Endothelial cell of umbilical vein (primary cell): ENCODE data around the gene RTKN2. TPM values are rescaled to one million over a fixed set of nuclear protein-coding genes. Genes with fewer than 3 reads are reported as not detected.

Source experiments
- BruUV-seq: library from RNA; stranded (reverse); fragments of 400-500 nt; replicated peaks from 2 replicates; lab custom pipeline; 2021; lab: Mats Ljungman, UMichigan
- CTCF ChIA-PET: fragments of 300-600, 350-600 bp; sonication (Branson Sonifier 250); formaldehyde crosslinking; loops from one replicate; lab custom pipeline; 2021; ENCODE audit warnings: antibody characterized with exemption, inconsistent platforms; lab: Charles Lee
- POLR2A ChIA-PET: fragments of 300-600, 350-600 bp; sonication (Branson Sonifier 250); formaldehyde crosslinking; loops from one replicate; lab custom pipeline; 2021; ENCODE audit warnings: antibody characterized with exemption, inconsistent platforms; lab: Charles Lee
- DNase-seq: peaks from one replicate; pipeline ENCODE4 v3.0.0-alpha.2; 2011; ENCODE audit warnings: low read depth, low spot score
- FAIRE-seq: peaks from 2 replicates; lab custom pipeline; 2011; peaks lifted over from hg19 to GRCh38; lab: Jason Lieb, UNC
- H2AFZ ChIP-seq: 2 replicates; pipeline ENCODE4 v1.6.0; 2012; ENCODE audit warnings: low read depth, low read length, control low read depth, inconsistent platforms
- H3K27ac ChIP-seq: 2 replicates; pipeline ENCODE4 v1.5.1; 2011; ENCODE audit warnings: low read depth, mild to moderate bottlenecking, control low read depth, low read length, moderate library complexity; ENCODE audit not compliant: insufficient read depth
- H3K27me3 ChIP-seq, 2 experiments: 2 replicates each; pipeline versions ENCODE4 v1.6.0 to v1.6.1; 2011; ENCODE audit warnings: low read length in 2 of 2, mixed read lengths in 1 of 2; ENCODE audit not compliant: control insufficient read depth in 2 of 2, insufficient read depth in 2 of 2
- H3K36me3 ChIP-seq, 2 experiments: 2 replicates in 1 of 2; 3 replicates in 1 of 2; pipeline ENCODE4 v1.5.1; 2011; ENCODE audit warnings: low read length in 2 of 2, mild to moderate bottlenecking in 1 of 2, moderate library complexity in 1 of 2; ENCODE audit not compliant: control insufficient read depth in 2 of 2, insufficient read depth in 2 of 2; ENCODE audit errors: extremely low read depth in 1 of 2
- H3K4me1 ChIP-seq: 3 replicates; pipeline ENCODE4 v1.5.1; 2011; ENCODE audit warnings: mild to moderate bottlenecking, low read length; ENCODE audit not compliant: control insufficient read depth, insufficient read depth; ENCODE audit errors: extremely low read depth
- H3K4me2 ChIP-seq: 2 replicates; pipeline ENCODE4 v1.6.1; 2011; ENCODE audit warnings: low read length, control low read depth, mixed read lengths; ENCODE audit not compliant: insufficient read depth
- H3K4me3 ChIP-seq, 3 experiments: fragments of 200-600 bp in 1 of 3; sonication (generic), shearing (Covaris generic) in 1 of 3; replicated peaks in 1 of 3; 2 replicates each; pipeline ENCODE4 v1.5.1; 2011 to 2016; ENCODE audit warnings: control low read depth in 3 of 3, low read length in 3 of 3, mild to moderate bottlenecking in 2 of 3, inconsistent platforms in 1 of 3, low read depth in 1 of 3, moderate library complexity in 1 of 3; ENCODE audit not compliant: insufficient read depth in 1 of 3
- H3K79me2 ChIP-seq: 2 replicates; pipeline ENCODE4 v1.6.0; 2012; ENCODE audit warnings: low read length, inconsistent platforms; ENCODE audit not compliant: control insufficient read depth, insufficient read depth
- H3K9ac ChIP-seq: replicated peaks from 2 replicates; pipeline ENCODE3; 2011; ENCODE audit warnings: low read length, control low read depth; ENCODE audit not compliant: insufficient read depth; ENCODE audit errors: extremely low read depth
- H3K9me1 ChIP-seq: replicated peaks from 3 replicates; pipeline ENCODE4 v1.6.0; 2011; ENCODE audit warnings: mild to moderate bottlenecking, low read length; ENCODE audit not compliant: control insufficient read depth, insufficient read depth; ENCODE audit errors: extremely low read depth
- H3K9me3 ChIP-seq: replicated peaks from 2 replicates; pipeline ENCODE4 v1.5.1; 2012; ENCODE audit warnings: low read length, inconsistent platforms; ENCODE audit not compliant: control insufficient read depth, insufficient read depth
- H4K20me1 ChIP-seq: replicated peaks from 2 replicates; pipeline ENCODE3; 2011; ENCODE audit warnings: mild to moderate bottlenecking, low read length; ENCODE audit not compliant: control insufficient read depth, insufficient read depth; ENCODE audit errors: extremely low read depth
- CTCF ChIP-seq, 2 donors: IDR thresholded peaks; 1 replicate in 1 of 2; 2 replicates in 1 of 2; pipeline ENCODE4 v1.5.1; 2011; ENCODE audit warnings: low read length in 2 of 2, mild to moderate bottlenecking in 2 of 2, moderate library complexity in 2 of 2, control low read depth in 1 of 2, inconsistent platforms in 1 of 2, low read depth in 1 of 2; ENCODE audit not compliant: insufficient read depth in 1 of 2; ENCODE audit errors: extremely low read depth in 1 of 2
- EZH2 ChIP-seq: IDR thresholded peaks from 2 replicates; pipeline ENCODE4 v1.6.1; 2012; ENCODE audit warnings: borderline replicate concordance, low read depth, mild to moderate bottlenecking, moderate library complexity, low read length, inconsistent platforms; ENCODE audit not compliant: severe bottlenecking
- FOS ChIP-seq: IDR thresholded peaks from 2 replicates; pipeline ENCODE4 v1.6.1; 2011; ENCODE audit warnings: mild to moderate bottlenecking, low read length, moderate library complexity, borderline replicate concordance; ENCODE audit not compliant: insufficient read depth
- GATA2 ChIP-seq: IDR thresholded peaks from 2 replicates; pipeline ENCODE4 v1.7.0; 2011; ENCODE audit warnings: low read depth, mild to moderate bottlenecking, moderate library complexity, mixed read lengths, low read length; ENCODE audit not compliant: insufficient read length, insufficient read depth
- JUN ChIP-seq: IDR thresholded peaks from 2 replicates; pipeline ENCODE4 v1.6.1; 2011; ENCODE audit warnings: borderline replicate concordance, low read depth; ENCODE audit not compliant: insufficient read length, insufficient read depth
- MYC ChIP-seq: IDR thresholded peaks from one replicate; pipeline ENCODE4 v1.6.1; 2011; ENCODE audit warnings: mild to moderate bottlenecking, low read depth, low read length
- POLR2A ChIP-seq: IDR thresholded peaks from 2 replicates; pipeline ENCODE4 v1.6.1; 2012; ENCODE audit warnings: low read depth, mild to moderate bottlenecking, control low read depth, low read length
- POLR2AphosphoS5 ChIP-seq: IDR thresholded peaks from 2 replicates; pipeline ENCODE4 v1.6.1; 2012; ENCODE audit warnings: low read depth, mild to moderate bottlenecking, control low read depth, low read length, moderate library complexity; ENCODE audit not compliant: insufficient read depth
- dilution Hi-C: fragments of 300-500 bp; cut with MboI; formaldehyde crosslinking; loops from one replicate; pipeline ENCODE4 v1.15.0; 2019; ENCODE audit warnings: low sequenced_read_pairs; ENCODE audit not compliant: extremely low pct_ligation_motif_present
- intact Hi-C: fragments of 100-400 bp; cut with micrococcal nuclease; formaldehyde crosslinking; loops from one replicate; pipeline ENCODE4 v1.10.0; 2022
- polyA plus RNA-seq, 4 experiments: library from polyadenylated mRNA; depleted of rRNA in 3 of 4; stranded (reverse) in 3 of 4; unstranded in 1 of 4; fragments of >200 nt; gene quantifications; 2 replicates each; pipeline versions ENCODE4 v1.2.1 to v1.2.3, GENCODE V29; 2011 to 2012; ENCODE audit warnings: missing spikeins in 1 of 4
- total RNA-seq: library from RNA; stranded (reverse); gene quantifications from 2 replicates; pipeline ENCODE4 v1.2.3, GENCODE V29; 2021
- TF ChIP-seq, protein P1 (sequence below): IDR thresholded peaks from 2 replicates; pipeline ENCODE4 v1.6.1; 2011; ENCODE audit not compliant: insufficient read depth, insufficient read length

RTKN2 gene
- total and polyA plus RNA-seq, 2 donors (not counting 3 experiments of a cell fraction or from before 2014, with no cell fraction given) = 0.65 to 4.8 TPM

GRCh38 chr10:62233356-62234076 lies 35.1 kb downstream of the RTKN2 start:
- CTCF ChIA-PET = interaction anchor here (0.9 to 1.3 kb wide), 2 partner anchors 195 to 330 kb away, joined by 3 read pairs; no protein-coding TSS in a partner anchor
- H3K27ac ChIP-seq = no peak overlapping the region
- H3K4me2 ChIP-seq = no peak overlapping the region
- POLR2A ChIA-PET = no interaction called here
- TF ChIP-seq JUN (no peak), FOS (no peak), MYC (no peak), GATA2 (no peak), POLR2AphosphoS5 (no peak), POLR2A (no peak), CTCF (IDR thresholded peaks at IDR 0.05; ENCODE audit: extremely low read depth in 1 of 2, insufficient read depth in 1 of 2, low read depth in 1 of 2, low read length in 2 of 2) (no peak), EZH2 (no peak)
- TF ChIP-seq, protein P1, sequence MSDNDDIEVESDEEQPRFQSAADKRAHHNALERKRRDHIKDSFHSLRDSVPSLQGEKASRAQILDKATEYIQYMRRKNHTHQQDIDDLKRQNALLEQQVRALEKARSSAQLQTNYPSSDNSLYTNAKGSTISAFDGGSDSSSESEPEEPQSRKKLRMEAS = no peak
- H3K36me3 ChIP-seq = no peaks in the 10 kb centered on the region
- no TSS peak for BruUV-seq
- H3K4me1 ChIP-seq = peaks cover 21% of the 10 kb centered on the region
- H4K20me1 ChIP-seq = no peaks in the 10 kb centered on the region
- no peak overlapping the region for H2AFZ ChIP-seq
- intact Hi-C loops = loop anchor here (10.0 kb wide), 1 partner anchor 1259 kb away; no protein-coding TSS in a partner anchor
- no peaks in the 10 kb centered on the region for H3K9me1 ChIP-seq
- H3K4me3 ChIP-seq = no peak overlapping the region
- H3K79me2 ChIP-seq = no peaks in the 10 kb centered on the region
- no peak overlapping the region for H3K9ac ChIP-seq
- no peak for FAIRE-seq
- no peaks in the 10 kb centered on the region for H3K9me3 ChIP-seq
- no peaks in the 10 kb centered on the region for H3K27me3 ChIP-seq
- DNase-seq = no peak
- dilution Hi-C loops = no loop called here
